Measurements from ENCODE around the gene NUFIP1. TPM values are rescaled to one million over a fixed set of nuclear protein-coding genes. Genes with fewer than 3 reads are reported as not detected.

Gene NUFIP1
- polyA plus RNA-seq, 1 donor from 2014 or later: 6.3 TPM

DNA sequence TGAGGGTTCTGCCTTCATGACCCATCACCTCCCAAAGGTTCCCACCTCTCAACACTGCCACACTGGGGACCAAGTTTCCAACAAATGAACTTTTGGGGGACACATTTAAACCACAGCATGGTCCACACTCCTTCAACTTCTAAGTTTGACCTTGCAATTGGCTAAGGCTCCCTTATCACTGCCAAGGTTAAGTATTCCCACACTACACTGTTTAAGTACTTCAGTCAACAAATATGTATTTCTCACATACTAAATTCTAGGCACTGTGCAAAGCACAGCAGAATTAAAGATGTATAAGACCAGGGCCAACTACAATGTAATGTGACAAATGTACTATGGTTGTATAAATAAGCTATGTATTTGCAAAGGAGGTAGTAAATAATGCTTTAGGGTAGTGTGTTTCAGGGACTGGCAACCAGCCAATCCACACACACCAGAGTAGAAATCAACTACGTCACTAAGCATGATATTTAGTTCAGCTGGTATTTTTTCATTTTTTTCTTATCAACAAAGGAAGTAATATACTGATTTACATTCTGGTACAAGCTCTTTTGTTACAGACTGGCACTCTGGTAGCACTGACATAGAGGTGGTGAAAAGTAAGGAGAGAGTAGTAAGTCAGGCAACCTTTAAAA, 12.2 kb downstream of the NUFIP1 start:
- Mint-ChIP-seq H3K4me3 (no peak overlapping the region), H3K4me1 (no peaks in the 10 kb centered on the region), H3K27ac (peak overlapping the region in 1 of 3 donors; percentile 80), H3K27me3 (no peaks in the 10 kb centered on the region), H3K9me3 (no peaks in the 10 kb centered on the region), H3K36me3 (no peaks in the 10 kb centered on the region)

- H3K36me3 Mint-ChIP-seq: no peaks in the 10 kb centered on the region
- no peak overlapping the region for H3K4me3 Mint-ChIP-seq
- H3K27me3 Mint-ChIP-seq: no peaks in the 10 kb centered on the region
- no peak overlapping the region for H3K27ac Mint-ChIP-seq
- H3K4me1 Mint-ChIP-seq: no peaks in the 10 kb centered on the region
- no peaks in the 10 kb centered on the region for H3K9me3 Mint-ChIP-seq
Observed at GRCh38 chr13:44976196-44976595, 13.1 kb downstream of the NUFIP1 start.

- Mint-ChIP-seq H3K27me3 (no peaks in the 10 kb centered on the region), H3K4me3 (no peak overlapping the region), H3K36me3 (no peaks in the 10 kb centered on the region), H3K27ac (no peak overlapping the region), H3K4me1 (peaks cover 0 to 2% (median 0%) of the 10 kb centered on the region in 3 donors), H3K9me3 (no peaks in the 10 kb centered on the region)
Observed at GRCh38 chr13:44974056-44974793, 15.0 kb downstream of the NUFIP1 start.

DNA sequence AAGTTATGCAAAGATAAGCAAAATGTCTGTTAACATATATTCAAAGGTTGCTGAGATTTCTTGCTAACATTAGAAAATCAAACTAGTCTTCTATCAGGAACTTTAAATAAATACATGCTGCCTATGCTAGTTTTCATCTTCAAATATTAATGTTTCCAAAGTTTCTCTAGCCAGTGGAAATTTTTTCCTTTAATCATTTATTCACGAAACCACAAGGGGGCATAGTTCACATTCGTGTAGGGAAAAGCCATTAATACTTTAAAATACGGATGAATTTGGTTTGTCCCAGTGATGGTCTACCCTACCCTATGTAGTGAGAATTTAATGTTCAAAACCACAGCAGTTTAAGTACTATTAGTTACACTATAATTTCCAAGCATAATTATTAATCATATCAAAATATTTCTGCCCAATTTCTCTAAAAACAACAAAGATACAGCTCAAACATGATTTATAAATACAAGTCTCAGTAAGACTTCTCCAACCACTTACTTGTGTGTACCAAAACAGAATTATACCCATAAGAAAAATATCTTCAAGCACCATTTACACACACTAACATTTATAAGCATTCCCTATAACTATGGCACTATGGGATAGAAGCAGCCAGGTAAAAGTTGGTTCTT, 16.2 kb downstream of the NUFIP1 start:
- H3K4me3 Mint-ChIP-seq: no peak overlapping the region
- H3K27ac Mint-ChIP-seq: no peak overlapping the region
- no peaks in the 10 kb centered on the region for H3K9me3 Mint-ChIP-seq
- peaks cover 0 to 2% (median 0%) of the 10 kb centered on the region in 3 donors for H3K4me1 Mint-ChIP-seq
- no peaks in the 10 kb centered on the region for H3K36me3 Mint-ChIP-seq
- H3K27me3 Mint-ChIP-seq: no peaks in the 10 kb centered on the region

DNA sequence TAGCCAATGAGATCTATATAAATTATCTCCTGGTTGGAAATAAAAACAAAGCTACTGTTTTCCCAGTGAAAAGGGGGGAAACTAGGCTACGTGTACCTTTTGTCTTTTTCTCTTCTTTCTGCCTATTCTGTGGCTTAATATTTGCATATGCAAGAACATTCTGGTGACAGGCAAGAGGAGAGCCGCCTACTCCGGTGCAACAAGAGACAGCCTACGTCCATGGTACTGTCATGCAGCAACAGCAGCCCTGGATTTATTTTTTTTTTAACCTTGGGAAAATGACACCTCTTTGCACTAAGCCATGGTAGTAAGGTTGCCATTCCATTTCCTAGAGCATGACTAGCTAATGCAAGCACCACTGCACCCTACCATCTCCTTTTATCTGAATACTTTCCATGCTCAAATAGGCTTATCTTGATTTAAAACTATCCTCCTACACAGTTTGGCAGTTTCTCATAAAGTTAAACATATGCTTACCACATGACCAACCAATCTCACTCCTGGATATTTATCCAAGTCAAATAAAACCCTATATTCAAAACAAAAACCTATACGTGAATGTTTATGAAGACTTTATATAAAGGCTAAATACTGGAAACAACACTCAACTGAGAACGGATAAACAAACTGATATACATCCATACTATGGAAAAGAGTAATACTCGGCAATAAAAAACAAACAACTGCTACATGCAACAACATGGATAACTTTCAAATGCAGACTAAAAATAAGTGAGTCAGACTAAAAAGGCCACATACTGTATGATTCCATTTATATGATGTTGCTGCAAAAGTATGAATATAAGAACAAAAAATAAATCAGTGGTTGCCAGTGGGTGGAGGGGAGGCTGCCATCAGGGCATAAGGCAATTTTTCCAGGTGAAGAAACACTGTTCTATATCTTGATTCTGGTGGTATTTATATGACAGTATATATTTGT, 17.3 kb downstream of the NUFIP1 start:
- no peak overlapping the region for H3K4me3 Mint-ChIP-seq
- H3K27me3 Mint-ChIP-seq: no peaks in the 10 kb centered on the region
- H3K9me3 Mint-ChIP-seq: no peaks in the 10 kb centered on the region
- H3K4me1 Mint-ChIP-seq: peaks cover 0 to 2% (median 0%) of the 10 kb centered on the region in 3 donors
- no peak overlapping the region for H3K27ac Mint-ChIP-seq
- peaks cover 3% of the 10 kb centered on the region for H3K36me3 Mint-ChIP-seq

DNA sequence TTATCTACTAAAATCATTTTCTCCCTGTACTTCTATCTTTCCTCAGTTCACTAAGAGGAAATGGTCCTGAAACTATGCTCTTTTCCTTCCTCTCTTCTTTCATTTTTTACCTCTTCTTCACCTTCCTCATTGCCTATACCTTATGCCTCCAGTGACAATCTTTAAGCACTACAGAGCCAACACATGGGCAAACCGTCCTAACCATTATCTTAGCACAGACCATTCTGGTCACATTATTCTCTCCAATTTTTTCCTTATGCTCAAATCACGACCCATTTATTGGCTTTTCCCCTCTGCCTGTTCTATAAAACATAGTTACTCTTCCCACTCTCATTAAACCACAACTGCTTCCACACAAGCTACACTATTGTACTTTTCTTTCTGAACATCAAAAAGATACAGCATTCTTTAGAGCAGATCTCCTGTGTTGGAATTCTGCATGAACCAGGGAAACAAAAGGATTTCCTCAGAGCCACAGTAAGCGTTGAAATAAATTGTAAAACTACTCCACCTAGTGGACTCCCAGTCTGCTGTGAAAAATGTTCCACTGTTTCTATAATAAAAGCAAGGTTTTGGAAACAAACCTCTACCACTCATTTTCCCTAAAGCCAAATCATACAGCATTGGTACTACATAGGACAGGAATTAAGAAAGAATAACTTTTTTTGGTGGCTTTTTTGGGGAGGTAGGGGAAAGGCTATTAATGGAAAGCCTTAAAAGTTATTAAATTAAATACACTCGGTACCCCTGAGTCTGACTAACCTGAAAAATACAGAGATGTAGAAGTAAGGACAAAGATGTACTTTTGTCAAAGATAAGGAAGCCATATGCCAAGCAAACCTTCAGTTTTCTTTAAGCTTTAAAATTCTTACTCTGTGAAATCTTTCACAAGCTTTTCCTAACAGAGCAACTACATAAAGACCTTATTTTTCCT, 19.5 kb downstream of the NUFIP1 start:
- Mint-ChIP-seq H3K27ac (no peak overlapping the region), H3K9me3 (no peaks in the 10 kb centered on the region), H3K27me3 (no peaks in the 10 kb centered on the region), H3K4me1 (peaks cover 0 to 2% (median 0%) of the 10 kb centered on the region in 3 donors), H3K36me3 (peaks cover 6% of the 10 kb centered on the region), H3K4me3 (no peak overlapping the region)

DNA sequence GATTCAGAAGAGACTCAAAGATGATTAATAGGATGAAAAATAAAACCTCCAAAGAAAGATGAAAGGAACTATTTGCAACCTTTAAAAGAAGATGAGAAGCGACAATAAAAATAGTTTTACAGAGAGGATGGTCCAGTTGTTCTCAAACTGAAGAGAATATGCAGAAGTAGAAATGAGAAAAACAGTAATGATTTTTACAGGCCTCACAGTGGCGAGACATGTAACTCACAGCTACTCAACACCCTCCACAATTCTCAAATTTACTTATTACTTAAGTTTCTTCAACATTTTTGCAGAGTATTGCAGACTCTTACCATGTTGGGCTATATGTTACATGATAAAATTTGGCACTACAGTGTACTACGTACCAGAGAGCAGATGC, 20.8 kb downstream of the NUFIP1 start:
- H3K4me1 Mint-ChIP-seq: peaks cover 0 to 2% (median 0%) of the 10 kb centered on the region in 3 donors
- no peak overlapping the region for H3K4me3 Mint-ChIP-seq
- H3K27ac Mint-ChIP-seq: no peak overlapping the region
- no peaks in the 10 kb centered on the region for H3K27me3 Mint-ChIP-seq
- no peaks in the 10 kb centered on the region for H3K9me3 Mint-ChIP-seq
- peaks cover 11% of the 10 kb centered on the region for H3K36me3 Mint-ChIP-seq

GRCh38 chr13:44967704-44968433, 21.4 kb downstream of the NUFIP1 start:
- peaks cover 0 to 2% (median 0%) of the 10 kb centered on the region in 3 donors for H3K9me3 Mint-ChIP-seq
- no peaks in the 10 kb centered on the region for H3K27me3 Mint-ChIP-seq
- H3K27ac Mint-ChIP-seq: no peak overlapping the region
- H3K4me3 Mint-ChIP-seq: no peak overlapping the region
- H3K36me3 Mint-ChIP-seq: peaks cover 13% of the 10 kb centered on the region
- H3K4me1 Mint-ChIP-seq: peaks cover 0 to 2% (median 0%) of the 10 kb centered on the region in 3 donors

DNA sequence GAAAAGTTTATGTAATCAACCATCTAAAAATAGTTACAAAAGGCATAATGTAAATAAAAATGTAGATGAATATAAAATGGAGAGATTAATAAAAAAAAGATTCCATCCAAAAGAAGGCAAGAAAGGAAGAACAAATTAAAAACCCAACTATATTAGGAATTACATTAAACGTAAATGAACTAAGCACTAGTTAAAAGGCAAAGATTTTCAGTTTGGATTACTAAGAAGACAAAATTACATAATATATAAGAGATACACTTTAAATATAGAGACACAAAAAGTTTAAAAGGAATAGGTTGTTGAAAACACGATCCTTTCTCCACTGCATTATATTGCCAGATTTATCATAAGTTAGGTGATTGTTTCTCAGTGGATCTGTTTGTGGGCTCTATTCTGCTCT, 27.3 kb downstream of the NUFIP1 start:
- Mint-ChIP-seq H3K9me3 (peaks cover 3 to 14% (median 5%) of the 10 kb centered on the region in 3 donors), H3K27ac (no peak overlapping the region), H3K36me3 (peaks cover 19% of the 10 kb centered on the region), H3K4me3 (no peak overlapping the region), H3K27me3 (no peaks in the 10 kb centered on the region), H3K4me1 (peaks cover 0 to 2% (median 0%) of the 10 kb centered on the region in 3 donors)

- Mint-ChIP-seq H3K9me3 (no peaks in the 10 kb centered on the region), H3K27me3 (no peaks in the 10 kb centered on the region), H3K36me3 (peaks cover 3% of the 10 kb centered on the region), H3K4me3 (no peak overlapping the region), H3K27ac (no peak overlapping the region), H3K4me1 (no peaks in the 10 kb centered on the region)
Observed at GRCh38 chr13:44955406-44955805, 33.9 kb downstream of the NUFIP1 start.

DNA sequence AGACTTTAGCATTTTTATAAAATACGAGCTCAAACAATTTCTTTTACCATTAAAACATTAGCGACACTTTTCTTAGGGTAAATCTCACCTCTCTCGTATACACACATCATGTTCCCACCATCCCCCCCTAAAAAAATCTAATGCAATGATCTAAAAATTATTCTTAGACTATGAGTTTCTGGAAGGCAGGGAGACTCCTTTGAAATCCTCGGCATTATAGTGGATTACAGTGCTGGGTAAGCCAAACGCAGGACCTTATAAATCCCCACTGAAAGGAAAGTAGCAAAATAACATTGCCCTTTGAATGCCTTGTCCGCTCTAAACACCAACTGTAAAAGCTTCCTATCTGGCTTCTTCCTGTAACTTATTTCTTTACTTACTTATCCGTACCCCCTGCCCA, 35.0 kb downstream of the NUFIP1 start:
- Mint-ChIP-seq H3K27ac (no peak overlapping the region), H3K4me3 (no peak overlapping the region), H3K36me3 (peaks cover 3% of the 10 kb centered on the region), H3K27me3 (no peaks in the 10 kb centered on the region), H3K9me3 (no peaks in the 10 kb centered on the region), H3K4me1 (no peaks in the 10 kb centered on the region)

DNA sequence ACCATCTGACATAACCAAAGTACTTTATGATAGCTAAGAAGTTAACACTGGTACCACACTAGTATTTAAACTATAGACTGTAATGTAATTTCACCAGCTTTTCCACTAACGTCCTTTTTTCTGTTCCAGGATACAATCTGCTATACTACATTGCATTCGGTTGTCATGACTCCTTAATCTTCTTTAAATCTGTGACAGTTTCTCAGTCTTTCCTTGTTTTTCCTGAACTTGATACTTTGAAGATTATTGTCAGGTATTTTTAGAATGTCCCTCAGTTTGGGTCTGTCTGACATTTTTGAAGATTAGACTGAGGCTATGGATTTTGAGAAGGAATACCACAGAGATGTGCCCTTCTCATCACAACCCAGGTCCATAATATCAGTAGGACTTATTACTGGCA, 36.6 kb downstream of the NUFIP1 start:
- Mint-ChIP-seq H3K4me3 (no peak overlapping the region), H3K27ac (no peak overlapping the region), H3K27me3 (no peaks in the 10 kb centered on the region), H3K9me3 (no peaks in the 10 kb centered on the region), H3K36me3 (peaks cover 6% of the 10 kb centered on the region), H3K4me1 (no peaks in the 10 kb centered on the region)

- Mint-ChIP-seq H3K9me3 (no peaks in the 10 kb centered on the region), H3K27me3 (no peaks in the 10 kb centered on the region), H3K4me3 (no peak overlapping the region), H3K36me3 (peaks cover 6% of the 10 kb centered on the region), H3K4me1 (no peaks in the 10 kb centered on the region), H3K27ac (peak overlapping the region in 1 of 3 donors; percentile 64)
Observed at GRCh38 chr13:44951184-44951583, 38.1 kb downstream of the NUFIP1 start.
